ENCODE data around the gene RNMT.
"Not testable (repeated sequence)": the region's sequence is repeated elsewhere in the genome, so short reads cannot be mapped to it uniquely, and the experiment has no call there.

DNA sequence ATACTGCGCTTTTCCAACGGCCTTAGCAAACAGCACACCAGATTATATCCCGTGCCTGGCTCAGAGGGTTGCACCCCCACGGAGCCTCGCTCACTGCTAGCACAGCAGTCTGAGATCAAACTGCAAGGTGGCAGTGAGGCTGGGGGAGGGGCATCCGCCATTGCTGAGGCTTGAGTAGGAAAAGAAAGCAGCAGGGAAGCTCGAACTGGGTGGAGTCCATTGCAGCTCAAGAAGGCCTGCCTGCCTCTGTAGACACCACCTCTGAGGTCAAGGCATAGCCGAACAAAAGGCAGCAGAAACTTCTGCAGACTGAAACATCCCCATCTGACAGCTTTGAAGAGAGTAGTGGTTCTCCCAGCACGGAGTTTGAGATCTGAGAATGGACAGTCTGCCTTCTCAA, 36.4 kb upstream of the RNMT start:
- TF ChIP-seq NFRKB (IDR thresholded peaks at IDR 0.05); ELF4 (IDR thresholded peaks at IDR 0.05); ZNF384 (IDR thresholded peaks at IDR 0.05); TARDBP (IDR thresholded peaks at IDR 0.05); BHLHE40 (IDR thresholded peaks at IDR 0.05; ENCODE audit: borderline replicate concordance); SUZ12 (IDR thresholded peaks at IDR 0.05); LEF1 (IDR thresholded peaks at IDR 0.05; ENCODE audit: borderline replicate concordance); FOXA1 (IDR thresholded peaks at IDR 0.05): not testable (repeated sequence)
- TF ChIP-seq, protein P1, sequence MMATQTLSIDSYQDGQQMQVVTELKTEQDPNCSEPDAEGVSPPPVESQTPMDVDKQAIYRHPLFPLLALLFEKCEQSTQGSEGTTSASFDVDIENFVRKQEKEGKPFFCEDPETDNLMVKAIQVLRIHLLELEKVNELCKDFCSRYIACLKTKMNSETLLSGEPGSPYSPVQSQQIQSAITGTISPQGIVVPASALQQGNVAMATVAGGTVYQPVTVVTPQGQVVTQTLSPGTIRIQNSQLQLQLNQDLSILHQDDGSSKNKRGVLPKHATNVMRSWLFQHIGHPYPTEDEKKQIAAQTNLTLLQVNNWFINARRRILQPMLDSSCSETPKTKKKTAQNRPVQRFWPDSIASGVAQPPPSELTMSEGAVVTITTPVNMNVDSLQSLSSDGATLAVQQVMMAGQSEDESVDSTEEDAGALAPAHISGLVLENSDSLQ (IDR thresholded peaks at IDR 0.05), result not testable (repeated sequence)
